ENCODE results near the gene NFIA. TPM values are rescaled to one million over a fixed set of nuclear protein-coding genes. Genes with fewer than 3 reads are reported as not detected.

NFIA gene
- total RNA-seq, 1 experiment from 2014 or later, result 0.35 TPM

DNA sequence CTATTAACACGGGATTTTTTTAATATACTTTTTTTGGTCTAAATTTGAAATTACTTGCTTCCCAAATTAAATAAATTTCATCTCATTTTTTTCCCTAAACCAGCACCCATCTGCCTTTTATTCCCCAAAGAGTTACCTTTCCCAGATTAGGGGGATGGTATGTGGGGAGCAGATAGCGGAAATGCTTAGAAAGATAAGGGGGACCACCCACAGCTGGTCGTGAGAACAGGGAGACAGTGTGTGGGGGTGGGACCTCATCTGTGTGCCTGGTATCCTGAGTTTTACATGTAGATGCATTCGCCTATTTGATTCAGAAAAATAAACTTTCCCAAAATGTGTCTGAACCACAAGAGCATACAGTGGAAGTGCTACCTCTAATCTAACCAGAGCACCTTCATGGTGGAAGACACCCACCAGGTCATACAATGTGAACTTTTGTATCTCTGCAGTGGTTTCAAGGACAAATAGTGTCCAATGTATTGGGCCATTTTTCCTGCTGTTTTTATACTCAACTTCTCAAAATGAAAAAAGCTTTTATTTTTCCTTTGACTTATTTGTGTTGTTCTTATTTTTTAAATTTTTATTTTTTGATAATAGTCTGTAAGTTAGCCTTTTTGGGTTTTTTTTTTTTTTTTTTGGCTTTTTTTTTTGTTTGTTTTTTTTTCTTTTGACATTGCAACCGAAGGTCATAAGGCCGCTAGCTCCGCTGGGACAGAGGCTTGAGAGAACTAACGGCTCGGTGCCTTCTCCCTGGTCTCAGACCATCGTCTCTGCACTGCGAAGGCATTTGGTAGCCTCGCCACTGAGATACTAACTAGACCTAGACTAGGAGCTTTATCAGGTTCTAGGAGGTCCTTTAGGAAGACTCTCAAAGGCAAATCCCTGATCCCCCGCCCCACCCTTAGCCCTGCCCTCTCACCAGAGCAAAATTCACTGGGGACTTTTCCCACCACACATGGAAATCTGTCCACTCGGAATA, 379.3 kb downstream of the NFIA start:
- Histone ChIP-seq H3K27me3 (ENCODE audit: insufficient read depth, low read length) (no peaks in the 10 kb centered on the region; the same call in 1 of the 2 replicates), H2BK5ac (ENCODE audit: insufficient read length, low read length) (no peak overlapping the region), H3K4me2 (ENCODE audit: insufficient read depth, insufficient read length, low read length) (no peak overlapping the region), H3K14ac (ENCODE audit: insufficient read depth, low read length) (no peak overlapping the region), H3K9me3 (ENCODE audit: control insufficient read depth, low read depth, low read length) (no peaks in the 10 kb centered on the region), H2BK20ac (ENCODE audit: low read depth, low read length, poor library complexity, severe bottlenecking) (no peak overlapping the region), H3K23ac (ENCODE audit: insufficient read length, low read depth, low read length) (no peak overlapping the region), H3K79me1 (ENCODE audit: insufficient read depth, low read depth, low read length, poor library complexity, severe bottlenecking) (no peaks in the 10 kb centered on the region), H3K4me1 (ENCODE audit: insufficient read depth, low read length) (no peaks in the 10 kb centered on the region; the same call in 1 of the 2 replicates), H3K23me2 (ENCODE audit: insufficient read length, low read depth, low read length, poor library complexity, severe bottlenecking) (no peaks in the 10 kb centered on the region), H2AFZ (ENCODE audit: low read length) (no peak overlapping the region), H3K18ac (ENCODE audit: insufficient read length, low read depth, low read length) (no peak overlapping the region), H4K20me1 (ENCODE audit: control insufficient read depth, insufficient read depth, insufficient read length) (no peaks in the 10 kb centered on the region), H4K5ac (ENCODE audit: insufficient read length, low read depth, low read length) (no peak overlapping the region), H2AK5ac (ENCODE audit: insufficient read length, low read length) (no peak overlapping the region), H2BK15ac (ENCODE audit: low read depth, low read length) (no peak overlapping the region), H3T11ph (ENCODE audit: low read length) (no peak overlapping the region), H3K9ac (ENCODE audit: extremely low read depth, insufficient read length, low read length) (no peak overlapping the region), H4K91ac (ENCODE audit: insufficient read length, low read depth, low read length) (no peak overlapping the region), H3K4ac (ENCODE audit: low read depth, low read length) (no peak overlapping the region), H4K8ac (replicated peaks; ENCODE audit: insufficient read length, low read depth, low read length) (no peak overlapping the region), H3K79me2 (ENCODE audit: insufficient read depth, low read length) (no peaks in the 10 kb centered on the region), H3K56ac (ENCODE audit: insufficient read length, low read depth, low read length) (no peak overlapping the region), H3K27ac (ENCODE audit: insufficient read length, low read depth, low read length) (no peak overlapping the region), H2BK12ac (ENCODE audit: insufficient read length, low read depth, low read length) (no peak overlapping the region), H2BK120ac (ENCODE audit: low read depth, low read length, poor library complexity, severe bottlenecking) (no peak overlapping the region)
- H3K4me1 Mint-ChIP-seq, result peaks cover 46 to 54% of the 10 kb centered on the region in 2 experiments
- no peak for DNase-seq
- H3K4me3 Mint-ChIP-seq, result peak overlapping the region in 1 of 2 experiments; percentile 21; a peak in 1 of 5 replicates
- TF ChIP-seq, protein P1, sequence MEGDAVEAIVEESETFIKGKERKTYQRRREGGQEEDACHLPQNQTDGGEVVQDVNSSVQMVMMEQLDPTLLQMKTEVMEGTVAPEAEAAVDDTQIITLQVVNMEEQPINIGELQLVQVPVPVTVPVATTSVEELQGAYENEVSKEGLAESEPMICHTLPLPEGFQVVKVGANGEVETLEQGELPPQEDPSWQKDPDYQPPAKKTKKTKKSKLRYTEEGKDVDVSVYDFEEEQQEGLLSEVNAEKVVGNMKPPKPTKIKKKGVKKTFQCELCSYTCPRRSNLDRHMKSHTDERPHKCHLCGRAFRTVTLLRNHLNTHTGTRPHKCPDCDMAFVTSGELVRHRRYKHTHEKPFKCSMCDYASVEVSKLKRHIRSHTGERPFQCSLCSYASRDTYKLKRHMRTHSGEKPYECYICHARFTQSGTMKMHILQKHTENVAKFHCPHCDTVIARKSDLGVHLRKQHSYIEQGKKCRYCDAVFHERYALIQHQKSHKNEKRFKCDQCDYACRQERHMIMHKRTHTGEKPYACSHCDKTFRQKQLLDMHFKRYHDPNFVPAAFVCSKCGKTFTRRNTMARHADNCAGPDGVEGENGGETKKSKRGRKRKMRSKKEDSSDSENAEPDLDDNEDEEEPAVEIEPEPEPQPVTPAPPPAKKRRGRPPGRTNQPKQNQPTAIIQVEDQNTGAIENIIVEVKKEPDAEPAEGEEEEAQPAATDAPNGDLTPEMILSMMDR (conservative IDR thresholded peaks at IDR 0.05), result no peak
- no peaks in the 10 kb centered on the region for H3K36me3 Mint-ChIP-seq (ENCODE audit: insufficient read depth in 1 of 3, low read depth in 3 of 3)
- H3K9me3 Mint-ChIP-seq, result no peaks in the 10 kb centered on the region
- H3K27me3 Mint-ChIP-seq (ENCODE audit: low read depth), result peaks cover 19% of the 10 kb centered on the region
- WGBS (ENCODE audit: extremely low coverage, insufficient read length, low lambda C conversion rate), result no CpG with 5 or more reads among the region's 14 CpGs
- H3K27ac Mint-ChIP-seq, result peak overlapping the region in 1 of 3 experiments; percentile 30; a peak in 1 of 7 replicates

Data from H9 (cell line).